Activated gamma-delta T cell treated with anti-CD3 and anti-CD28 coated beads, Interleukin-2, amount 50 U/mL, for 16 hours (primary cell): Measurements from ENCODE around the gene ATXN7L1.
"Not testable (repeated sequence)": the region's sequence is repeated elsewhere in the genome, so short reads cannot be mapped to it uniquely, and the experiment has no call there.

Experiments used
- DNase-seq: peaks from one replicate; pipeline ENCODE4 v3.0.0-alpha.2; 2020; ENCODE audit warnings: low read depth

ATXN7L1 gene

GRCh38 chr7:105743351-105744090 is 132.9 kb downstream of the ATXN7L1 start:
- DNase-seq = no peak

DNA sequence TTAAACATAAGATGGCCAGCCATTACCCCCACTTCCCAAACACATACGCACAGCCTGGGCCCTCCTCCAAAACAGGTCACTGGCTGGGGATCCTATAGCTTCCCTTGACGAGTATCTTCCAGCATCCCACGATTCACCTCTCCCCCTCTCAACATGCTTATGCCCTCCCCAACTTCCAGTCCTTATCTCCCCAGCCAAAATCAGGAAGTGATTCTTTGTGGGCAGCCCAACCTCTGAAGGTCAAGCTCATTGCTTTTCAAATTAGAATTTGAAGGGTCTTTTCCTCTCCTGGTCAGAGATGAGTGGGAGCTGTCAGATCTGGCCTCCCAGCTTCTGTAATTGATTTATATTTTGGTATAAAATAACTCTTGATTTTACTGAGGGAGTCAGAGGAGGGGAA is 133.6 kb downstream of the ATXN7L1 start:
- no peak for DNase-seq

DNA sequence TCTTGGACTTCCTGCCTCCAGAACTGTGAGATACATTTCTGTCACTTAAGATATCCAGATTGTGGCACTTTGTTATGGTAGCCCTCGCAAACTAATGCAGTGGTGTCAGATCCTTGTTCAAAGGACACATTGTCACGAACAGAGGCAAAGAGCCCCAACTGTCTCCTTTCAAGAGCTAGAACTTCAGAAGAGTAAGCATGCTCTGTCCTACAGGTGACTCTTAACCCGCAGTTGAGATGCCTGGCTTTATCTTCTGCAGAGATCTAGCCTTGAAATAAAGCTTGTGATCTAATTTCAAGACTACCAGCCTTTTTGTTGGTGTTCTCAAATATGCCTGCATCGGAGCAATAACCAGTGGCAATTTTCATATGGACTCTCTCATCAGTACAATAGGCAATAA is 134.4 kb downstream of the ATXN7L1 start:
- no peak for DNase-seq

DNA sequence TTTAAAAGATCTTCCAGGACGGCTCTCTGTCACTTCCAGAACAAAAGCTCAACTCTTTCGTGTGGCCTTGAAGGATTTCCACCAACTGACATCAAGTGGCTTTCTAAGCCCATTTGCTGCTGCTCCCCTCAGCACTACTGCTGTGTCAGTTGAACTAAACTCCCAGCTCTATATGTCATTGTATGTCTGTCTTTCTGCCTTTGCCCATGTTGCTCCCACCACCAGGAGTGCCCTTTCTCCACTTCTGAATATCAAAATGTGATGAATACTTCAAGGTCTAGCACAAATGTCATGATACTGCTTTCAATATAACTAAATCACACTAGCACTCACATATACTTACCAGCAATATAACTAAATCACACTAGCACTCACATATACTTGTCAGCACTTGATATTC is 138.3 kb downstream of the ATXN7L1 start:
- no peak for DNase-seq

DNA sequence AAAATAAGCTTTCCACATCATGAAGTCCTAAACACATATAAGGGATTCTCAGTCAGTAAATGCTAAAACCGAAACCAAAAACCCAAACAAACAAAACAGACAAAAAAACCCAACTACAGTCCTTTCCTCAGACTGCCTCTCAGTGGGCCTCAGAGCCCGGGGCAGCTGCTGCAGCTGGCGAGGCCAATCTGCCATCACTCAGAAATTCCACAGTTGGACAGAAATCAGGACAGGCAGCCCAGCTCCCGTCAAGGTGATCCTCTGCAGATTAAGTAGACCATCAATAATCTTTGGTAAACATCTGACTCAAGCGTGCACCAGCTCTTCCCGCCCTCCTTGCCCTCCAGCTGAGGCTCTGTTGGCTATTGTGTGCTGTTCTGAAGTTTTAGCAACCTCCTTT is 142.2 kb downstream of the ATXN7L1 start:
- DNase-seq = no peak

DNA sequence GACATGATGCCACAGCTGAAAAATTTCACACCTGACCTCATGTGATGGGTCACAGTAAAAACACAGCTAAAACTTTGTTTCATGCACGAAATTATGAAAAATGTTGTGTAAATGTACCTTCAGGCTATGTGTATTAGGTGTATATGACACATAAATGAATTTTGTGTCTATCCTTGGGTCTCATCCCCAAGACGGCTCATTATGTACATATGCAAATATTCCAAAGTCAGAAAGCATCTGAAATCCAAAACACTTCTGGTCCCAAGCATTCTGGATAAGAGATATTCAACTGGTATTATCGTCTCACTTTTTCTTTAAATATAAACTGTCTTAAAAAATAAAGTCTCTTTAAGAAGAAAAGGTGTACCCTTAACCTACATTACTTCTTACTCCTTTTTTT is 145.4 kb downstream of the ATXN7L1 start:
- DNase-seq = no peak

GRCh38 chr7:105728028-105728427 is 148.4 kb downstream of the ATXN7L1 start:
- no peak for DNase-seq

GRCh38 chr7:105724688-105725087 is 151.7 kb downstream of the ATXN7L1 start:
- DNase-seq = no peak

GRCh38 chr7:105723572-105723971 is 152.8 kb downstream of the ATXN7L1 start:
- DNase-seq = no peak

GRCh38 chr7:105721571-105722104 is 154.8 kb downstream of the ATXN7L1 start:
- DNase-seq = no peak

- DNase-seq = no peak
Observed at GRCh38 chr7:105719919-105720318, 156.5 kb downstream of the ATXN7L1 start.

GRCh38 chr7:105719395-105719794 is 157.0 kb downstream of the ATXN7L1 start:
- no peak for DNase-seq

- DNase-seq = no peak
Observed at GRCh38 chr7:105718511-105718925, 157.9 kb downstream of the ATXN7L1 start.

DNA sequence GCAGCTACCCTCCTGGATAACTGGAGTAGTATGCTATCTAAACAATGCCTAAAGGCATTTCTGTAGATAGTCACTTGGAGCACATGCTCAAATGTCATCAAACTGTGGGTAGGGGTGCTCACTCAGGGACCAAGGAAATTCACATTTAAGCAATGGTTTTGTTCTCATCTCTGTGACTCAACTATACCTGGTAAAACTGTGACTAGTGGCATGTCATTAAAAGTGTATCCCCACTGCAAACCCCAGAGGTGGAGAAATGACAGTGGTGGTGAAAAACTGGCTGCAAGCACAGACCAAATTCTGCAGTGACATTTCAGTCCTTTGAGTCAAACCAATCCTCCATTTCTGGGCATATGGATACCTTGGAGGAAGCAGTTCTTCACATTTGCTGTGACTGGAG is 160.9 kb downstream of the ATXN7L1 start:
- no peak for DNase-seq

DNA sequence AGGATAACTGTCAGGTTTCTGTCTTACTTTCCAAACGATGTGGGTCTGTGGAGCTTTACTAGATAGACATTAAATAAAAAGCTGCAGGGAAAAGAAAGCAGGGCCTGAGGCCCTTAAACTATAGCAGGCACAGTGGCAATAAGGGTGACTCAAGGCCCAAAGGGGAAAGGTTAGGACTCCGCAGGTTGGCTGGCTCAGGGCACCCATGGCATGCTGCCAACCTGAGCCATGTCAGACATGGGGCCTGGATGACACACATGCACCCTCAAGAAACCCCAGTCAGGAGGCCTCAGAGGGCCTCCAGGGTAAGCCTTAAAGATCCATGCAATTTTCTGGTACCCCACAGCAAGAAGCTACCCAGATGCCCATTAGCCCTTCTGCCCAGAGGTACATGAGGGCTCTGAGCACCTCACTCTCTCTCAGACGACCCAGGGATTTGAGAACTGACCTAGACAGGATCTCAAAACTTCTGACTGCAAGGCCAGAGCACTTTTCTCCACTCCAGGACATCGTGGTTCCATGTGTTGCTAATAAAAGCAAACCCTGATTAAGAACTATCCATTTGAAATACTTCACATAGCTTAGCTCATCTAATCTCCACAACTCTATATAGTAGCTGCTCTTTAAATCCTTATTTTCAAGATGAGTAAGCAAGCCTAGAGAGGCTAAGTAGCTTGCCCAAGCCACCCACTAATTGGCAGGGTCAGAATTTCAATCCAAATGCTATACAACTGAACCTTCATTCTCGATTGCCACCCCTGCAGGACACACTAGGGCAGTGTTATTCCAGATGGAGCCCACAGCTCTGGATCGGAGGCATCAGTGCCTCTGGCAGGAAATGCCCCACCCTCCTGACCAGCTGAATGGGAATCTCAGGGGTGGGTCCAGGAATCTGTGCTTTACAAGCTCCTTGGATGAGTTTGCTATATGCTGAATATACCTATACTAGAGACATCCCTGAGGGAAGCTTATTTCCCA is 162.6 kb downstream of the ATXN7L1 start:
- DNase-seq = no peak

GRCh38 chr7:105712877-105713276 is 163.5 kb downstream of the ATXN7L1 start:
- DNase-seq = no peak

GRCh38 chr7:105711726-105712402 is 164.5 kb downstream of the ATXN7L1 start:
- DNase-seq = no peak

DNA sequence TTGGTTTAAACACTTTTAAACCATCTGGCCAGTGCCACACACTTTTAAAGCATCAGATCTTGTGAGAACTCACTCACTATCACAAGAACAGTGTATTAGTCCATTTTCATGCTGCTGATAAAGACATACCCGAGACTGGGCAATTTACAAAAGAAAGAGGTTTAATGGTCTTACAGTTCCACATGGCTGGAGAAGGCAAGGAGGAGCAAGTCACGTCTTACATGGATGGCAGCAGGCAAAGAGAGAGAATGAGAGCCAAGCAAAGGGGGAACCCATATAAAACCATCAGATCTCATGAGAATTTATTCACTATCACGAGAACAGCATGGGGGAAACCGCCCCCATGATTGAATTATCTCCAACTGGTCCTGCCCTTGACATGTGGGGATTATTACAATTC is 165.7 kb downstream of the ATXN7L1 start:
- DNase-seq = not testable (repeated sequence)

DNA sequence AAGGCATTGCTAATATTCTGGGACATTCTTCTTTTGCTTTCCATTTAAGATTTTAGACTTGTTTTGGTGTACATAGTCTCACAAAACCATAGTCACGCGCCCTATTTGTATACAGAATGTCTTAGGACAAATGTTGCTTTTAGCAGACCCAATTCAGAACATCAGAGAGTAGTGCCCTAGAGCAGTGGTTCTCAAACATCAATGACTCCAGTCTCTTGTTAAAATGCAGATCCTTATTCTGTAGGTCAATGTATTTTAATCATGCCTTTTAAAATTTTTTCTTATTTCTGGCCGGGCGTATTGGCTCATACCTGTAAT is 167.7 kb downstream of the ATXN7L1 start:
- no peak for DNase-seq

DNA sequence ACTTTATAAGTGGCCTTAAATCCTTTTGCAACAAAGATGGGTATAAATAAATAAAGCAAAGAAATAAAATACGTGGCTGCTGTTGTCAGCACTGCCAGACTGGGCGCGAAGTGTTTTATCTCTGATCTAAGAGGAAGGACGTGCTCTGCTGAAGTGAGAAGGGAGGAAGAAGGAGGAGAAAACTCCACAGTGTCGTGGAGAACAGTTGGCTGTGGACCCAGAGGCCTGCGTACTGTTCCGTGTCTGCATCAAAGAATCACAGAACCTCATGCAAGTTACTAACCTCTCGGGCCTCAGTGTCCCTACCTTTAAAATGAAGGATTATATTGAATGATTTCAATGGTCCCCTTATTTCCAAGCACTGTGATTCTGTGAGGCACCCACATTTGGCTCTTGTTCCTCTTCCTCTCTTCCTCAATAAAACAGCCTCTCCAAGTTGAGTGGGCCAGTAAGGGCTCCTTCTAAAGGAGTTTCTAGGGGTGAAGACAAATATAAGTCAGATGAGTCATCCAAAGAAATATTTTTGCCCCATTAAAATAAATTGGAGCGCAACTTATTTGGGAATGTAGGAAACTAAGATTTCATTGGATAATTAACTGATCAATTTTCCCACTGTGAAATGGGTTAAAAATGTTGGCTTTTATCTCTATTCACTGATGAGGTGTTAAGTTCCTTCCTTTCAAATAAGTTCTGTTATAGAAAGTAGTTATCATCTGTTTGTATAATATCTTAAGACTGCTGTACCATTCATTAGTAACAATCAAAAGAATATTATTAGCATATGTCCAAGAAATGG is 168.2 kb downstream of the ATXN7L1 start:
- no peak for DNase-seq

DNA sequence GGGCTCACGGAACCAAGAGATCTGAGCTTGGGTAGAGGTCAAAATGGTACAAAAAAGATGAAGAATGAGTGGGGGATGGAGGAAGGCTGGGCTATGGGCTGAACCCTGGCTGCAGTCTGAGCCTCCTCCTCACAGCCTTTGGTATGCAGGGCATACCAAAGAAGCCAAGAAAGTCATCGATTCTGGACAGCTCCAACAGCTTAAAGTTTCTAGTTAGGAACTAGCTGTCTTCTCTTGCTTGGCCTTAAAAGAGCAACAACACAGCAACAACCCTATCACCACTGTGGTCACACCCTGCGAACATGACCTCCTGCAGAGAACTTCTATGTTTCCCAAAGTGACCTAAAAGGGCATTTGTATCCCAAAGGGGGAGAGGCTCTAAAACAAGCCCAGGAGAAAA is 169.0 kb downstream of the ATXN7L1 start:
- DNase-seq = no peak

DNA sequence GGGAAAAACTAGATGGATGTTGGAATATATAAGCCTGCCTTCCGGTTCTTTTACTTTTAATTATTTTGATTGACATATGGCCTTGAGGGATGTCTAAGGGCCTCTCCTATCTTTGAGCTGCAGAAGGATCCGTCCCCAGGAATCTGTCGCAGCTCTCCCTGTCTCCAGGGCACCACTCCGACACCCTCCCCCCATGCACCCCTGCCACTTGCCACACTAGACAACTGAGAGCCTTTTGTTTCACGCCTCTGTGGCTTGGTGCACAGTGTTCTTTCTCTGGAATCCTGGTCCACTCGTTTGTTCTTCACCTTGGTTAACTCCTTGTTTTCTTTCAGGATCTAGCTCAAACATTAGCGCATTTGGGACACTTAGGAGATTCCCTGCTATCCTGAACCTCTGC is 171.0 kb downstream of the ATXN7L1 start:
- DNase-seq = no peak
